T-cell (primary cell): ENCODE results near the gene TTC23. TPM values are rescaled to one million over a fixed set of nuclear protein-coding genes. Genes with fewer than 3 reads are reported as not detected.

Experiments used
- ATAC-seq, 4 experiments: fragments of 200-7000 bp in 3 of 4; fragments of 150-1000 bp in 1 of 4; cut with Tn5 transposase; replicated peaks in 1 of 4; 1 replicate in 3 of 4; 2 replicates in 1 of 4; pipeline ENCODE4 v1.10.0; 2021; ENCODE audit warnings: moderate library complexity in 3 of 4, mild to moderate bottlenecking in 2 of 4, moderate number of reproducible peaks in 1 of 4
- CTCF ChIA-PET, 2 donors: fragments of 300-600 bp; sonication (Branson Sonifier 250); formaldehyde crosslinking; loops; one replicate each; lab custom pipeline; 2022; ENCODE audit warnings: antibody characterized with exemption in 2 of 2; lab: Charles Lee
- POLR2A ChIA-PET, 2 donors: fragments of 300-600 bp; sonication (Branson Sonifier 250); formaldehyde crosslinking; loops; one replicate each; lab custom pipeline; 2022; ENCODE audit warnings: antibody characterized with exemption in 2 of 2; lab: Charles Lee
- DNase-seq, 35 experiments: peaks; one replicate each; pipeline versions ENCODE4 v3.0.0 to v3.0.0-alpha.2; 2013 to 2023
- H3K27ac ChIP-seq: one replicate; pipeline ENCODE4 v1.5.1; 2013; ENCODE audit warnings: low read length
- H3K27me3 ChIP-seq, 2 experiments: replicated peaks in 1 of 2; 1 replicate in 1 of 2; 2 replicates in 1 of 2; pipeline versions ENCODE4 v1.6.1 to v1.7.0; 2013; ENCODE audit warnings: low read length in 1 of 2, mixed read lengths in 1 of 2; ENCODE audit not compliant: control insufficient read depth in 2 of 2, insufficient read depth in 2 of 2; ENCODE audit errors: extremely low read depth in 1 of 2
- H3K36me3 ChIP-seq, 2 donors: 1 replicate in 1 of 2; 2 replicates in 1 of 2; pipeline versions ENCODE4 v1.6.1 to v1.7.0; 2013; ENCODE audit warnings: low read length in 1 of 2; ENCODE audit not compliant: control insufficient read depth in 2 of 2, insufficient read depth in 1 of 2; ENCODE audit errors: extremely low read depth in 1 of 2
- H3K4me1 ChIP-seq, 2 experiments: 1 replicate in 1 of 2; 2 replicates in 1 of 2; pipeline versions ENCODE4 v1.6.1 to v1.7.0; 2013; ENCODE audit warnings: low read length in 2 of 2, mixed read lengths in 1 of 2; ENCODE audit not compliant: insufficient read depth in 2 of 2, control insufficient read depth in 1 of 2; ENCODE audit errors: extremely low read depth in 1 of 2
- H3K4me3 ChIP-seq, 2 donors: 1 replicate in 1 of 2; 2 replicates in 1 of 2; pipeline versions ENCODE4 v1.5.1 to v1.7.0; 2013; ENCODE audit warnings: mild to moderate bottlenecking in 2 of 2, low read length in 1 of 2, moderate library complexity in 1 of 2; ENCODE audit not compliant: control insufficient read depth in 1 of 2; ENCODE audit errors: extremely low read depth in 1 of 2
- H3K9me3 ChIP-seq: 2 replicates; pipeline ENCODE4 v1.7.0; 2013
- H3K27ac Mint-ChIP-seq, 2 donors: one replicate each; pipeline ENCODE4 v1.8.0; 2020 to 2021; ENCODE audit warnings: mild to moderate bottlenecking in 2 of 2, mixed read lengths in 2 of 2
- H3K27me3 Mint-ChIP-seq, 2 donors: one replicate each; pipeline ENCODE4 v1.8.0; 2021 to 2022; ENCODE audit warnings: mixed read lengths in 2 of 2
- H3K36me3 Mint-ChIP-seq: one replicate; pipeline ENCODE4 v1.8.0; 2021; ENCODE audit warnings: mixed read lengths
- H3K4me1 Mint-ChIP-seq, 3 donors: one replicate each; pipeline ENCODE4 v1.8.0; 2020 to 2022; ENCODE audit warnings: mixed read lengths in 3 of 3, mild to moderate bottlenecking in 1 of 3
- H3K4me3 Mint-ChIP-seq, 3 donors: one replicate each; pipeline ENCODE4 v1.8.0; 2020 to 2022; ENCODE audit warnings: mild to moderate bottlenecking in 3 of 3, mixed read lengths in 3 of 3, moderate library complexity in 3 of 3
- H3K9me3 Mint-ChIP-seq, 3 donors: one replicate each; pipeline ENCODE4 v1.8.0; 2020 to 2022; ENCODE audit warnings: mixed read lengths in 3 of 3
- WGBS: methylation state at CpG from one replicate; pipeline ENCODE4 v1.1.5; 2013; ENCODE audit warnings: missing lambda C conversion rate; ENCODE audit not compliant: insufficient coverage; 5-methylcytosine and 5-hydroxymethylcytosine counted together
- total RNA-seq, 35 experiments: library from RNA in 6 of 35; stranded (reverse) in 6 of 35; fragments of 120-200 nt in 1 of 35; gene quantifications; one replicate each; pipeline versions ENCODE4 v1.2.1 to v1.2.4 and lab custom pipeline; 2013 to 2026

The TTC23 gene
- total RNA-seq, 5 donors from 2014 or later (not counting 1 experiment from before 2014, with no cell fraction given) = 0.18 to 2.2 (median 1.3) TPM; not detected in 2

- Histone ChIP-seq H3K4me3 (no peak overlapping the region), H3K27me3 (peaks cover 0 to 19% of the 10 kb centered on the region in 2 experiments), H3K27ac (no peak overlapping the region), H3K9me3 (no peaks in the 10 kb centered on the region), H3K36me3 (no peaks in the 10 kb centered on the region), H3K4me1 (peaks cover 5 to 15% of the 10 kb centered on the region in 2 experiments)
- ChIA-PET POLR2A (no interaction called here), CTCF (no interaction called here)
- Mint-ChIP-seq H3K27me3 (peaks cover 11 to 17% of the 10 kb centered on the region in 2 donors), H3K9me3 (no peaks in the 10 kb centered on the region), H3K4me3 (no peak overlapping the region), H3K36me3 (no peaks in the 10 kb centered on the region), H3K27ac (no peak overlapping the region), H3K4me1 (peaks cover 11 to 23% (median 18%) of the 10 kb centered on the region in 3 donors)
- peak in 1 of 35 experiments; percentile 11 for DNase-seq
- WGBS = 91% methylated on average over 4 of the region's 8 CpGs
- ATAC-seq = no peak
These were observed 138.6 kb downstream of the TTC23 start for GRCh38 chr15:99110581-99111320.

- Histone ChIP-seq H3K27me3 (peaks cover 0 to 20% of the 10 kb centered on the region in 2 experiments), H3K4me3 (no peak overlapping the region), H3K4me1 (peaks cover 5 to 16% of the 10 kb centered on the region in 2 experiments), H3K9me3 (no peaks in the 10 kb centered on the region), H3K36me3 (no peaks in the 10 kb centered on the region), H3K27ac (no peak overlapping the region)
- POLR2A ChIA-PET = no interaction called here
- ATAC-seq (no peak), DNase-seq (no peak)
- no peaks in the 10 kb centered on the region for H3K9me3 Mint-ChIP-seq
- CTCF ChIA-PET = no interaction called here
- H3K4me1 Mint-ChIP-seq = peaks cover 11 to 23% (median 18%) of the 10 kb centered on the region in 3 donors
- H3K27ac Mint-ChIP-seq = no peak overlapping the region
- peaks cover 11 to 17% of the 10 kb centered on the region in 2 donors for H3K27me3 Mint-ChIP-seq
- H3K4me3 Mint-ChIP-seq = no peak overlapping the region
- WGBS = 89% methylated on average over 8 of the region's 12 CpGs
- H3K36me3 Mint-ChIP-seq = no peaks in the 10 kb centered on the region
These were observed 139.3 kb downstream of the TTC23 start for GRCh38 chr15:99110093-99110492.

- H3K27me3 Mint-ChIP-seq = peaks cover 11 to 17% of the 10 kb centered on the region in 2 donors
- H3K27me3 ChIP-seq = peaks cover 0 to 23% of the 10 kb centered on the region in 2 experiments
- no peak overlapping the region for H3K27ac ChIP-seq
- CTCF ChIA-PET = no interaction called here
- H3K4me1 ChIP-seq = peaks cover 5 to 20% of the 10 kb centered on the region in 2 experiments
- H3K9me3 Mint-ChIP-seq = no peaks in the 10 kb centered on the region
- H3K4me3 ChIP-seq = no peak overlapping the region
- peaks cover 11 to 23% (median 18%) of the 10 kb centered on the region in 3 donors for H3K4me1 Mint-ChIP-seq
- WGBS = 86% methylated on average over 10 of the region's 10 CpGs
- no peaks in the 10 kb centered on the region for H3K36me3 ChIP-seq
- POLR2A ChIA-PET = interaction anchor here in 1 of 2 donors (0.6 kb wide), 1 partner anchor 34 kb away, joined by 3 read pairs; no protein-coding TSS in a partner anchor
- DNase-seq (no peak), ATAC-seq (no peak)
- no peak overlapping the region for H3K4me3 Mint-ChIP-seq
- H3K36me3 Mint-ChIP-seq = no peaks in the 10 kb centered on the region
- no peak overlapping the region for H3K27ac Mint-ChIP-seq
- H3K9me3 ChIP-seq = no peaks in the 10 kb centered on the region
These were observed 139.8 kb downstream of the TTC23 start for GRCh38 chr15:99109555-99110021.

- no peak overlapping the region for H3K27ac ChIP-seq
- H3K4me3 ChIP-seq = no peak overlapping the region
- no peaks in the 10 kb centered on the region for H3K9me3 ChIP-seq
- no peaks in the 10 kb centered on the region for H3K36me3 ChIP-seq
- DNase-seq (no peak), ATAC-seq (no peak)
- Mint-ChIP-seq H3K27ac (no peak overlapping the region), H3K9me3 (no peaks in the 10 kb centered on the region), H3K27me3 (peaks cover 11 to 19% of the 10 kb centered on the region in 2 donors), H3K4me1 (peaks cover 11 to 23% (median 18%) of the 10 kb centered on the region in 3 donors), H3K4me3 (no peak overlapping the region), H3K36me3 (no peaks in the 10 kb centered on the region)
- ChIA-PET POLR2A (no interaction called here), CTCF (no interaction called here)
- H3K27me3 ChIP-seq = peaks cover 0 to 28% of the 10 kb centered on the region in 2 experiments
- WGBS = 87% methylated on average over 5 of the region's 5 CpGs
- peaks cover 5 to 21% of the 10 kb centered on the region in 2 experiments for H3K4me1 ChIP-seq
These were observed 140.4 kb downstream of the TTC23 start for GRCh38 chr15:99108993-99109392.

- Mint-ChIP-seq H3K4me3 (peak overlapping the region; percentile 39 to 72 (median 56)), H3K4me1 (peaks cover 11 to 26% (median 20%) of the 10 kb centered on the region in 3 donors), H3K9me3 (no peaks in the 10 kb centered on the region), H3K27ac (peak overlapping the region in 1 of 2 donors; percentile 54), H3K36me3 (no peaks in the 10 kb centered on the region), H3K27me3 (peaks cover 24 to 35% of the 10 kb centered on the region in 2 donors)
- H3K9me3 ChIP-seq = no peaks in the 10 kb centered on the region
- WGBS = 34% methylated on average over 13 of the region's 15 CpGs
- peaks cover 5 to 21% of the 10 kb centered on the region in 2 experiments for H3K4me1 ChIP-seq
- peak overlapping the region; percentile 38 for H3K27ac ChIP-seq
- CTCF ChIA-PET = no interaction called here
- POLR2A ChIA-PET = no interaction called here
- peaks cover 0 to 44% of the 10 kb centered on the region in 2 experiments for H3K27me3 ChIP-seq
- DNase-seq (peak in 24 of 35 experiments; percentile 5 to 64 (median 26)), ATAC-seq (peak in 2 of 4 experiments; percentile 32 to 74)
- peak overlapping the region; percentile 27 to 64 for H3K4me3 ChIP-seq
- no peaks in the 10 kb centered on the region for H3K36me3 ChIP-seq
These were observed 142.8 kb downstream of the TTC23 start for GRCh38 chr15:99106417-99107220.
